Measurements from ENCODE around the gene GFRA3.
A peak's percentile ranks its signal among the peaks of the same experiment; 100 is the strongest.

Gene GFRA3

DNA sequence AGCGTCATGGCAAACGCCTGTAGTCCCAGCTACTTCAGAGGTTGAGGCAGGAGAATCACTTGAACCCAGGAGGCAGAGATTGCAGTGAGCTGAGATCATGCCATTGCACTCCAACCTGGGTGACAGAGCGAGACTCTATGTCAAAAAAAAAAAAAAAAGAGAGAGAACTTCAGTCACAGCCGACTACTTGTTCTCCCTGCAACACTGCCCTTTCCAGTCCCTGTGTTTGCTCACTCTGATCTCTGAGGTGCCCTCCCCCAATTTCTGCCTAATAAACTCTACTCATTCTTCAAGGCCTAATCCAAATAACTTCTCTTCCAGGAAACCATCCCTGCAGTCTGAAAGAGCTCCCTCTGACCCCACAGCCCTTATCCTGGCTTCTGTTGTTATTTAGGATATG, 28.1 kb downstream of the GFRA3 start:
- DNase-seq: no peak

DNA sequence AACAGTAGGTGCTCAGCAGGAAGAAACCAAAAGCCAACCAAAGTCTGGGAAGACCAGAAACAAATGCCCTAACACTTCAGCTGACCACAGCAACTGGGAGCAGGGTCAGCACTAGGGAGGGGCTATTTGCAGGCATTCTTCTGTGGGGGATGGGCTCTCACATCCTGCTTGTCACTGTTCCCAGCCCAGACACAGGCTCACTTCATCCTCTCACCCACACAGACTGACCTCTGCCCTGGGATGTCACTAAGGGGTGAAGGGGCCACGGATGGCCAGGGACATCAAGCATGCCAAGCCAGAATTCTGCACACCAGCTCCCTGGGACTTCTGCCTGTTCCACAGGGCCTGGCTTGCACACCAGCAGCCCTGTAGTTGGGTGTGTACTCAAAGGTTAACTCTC, 28.7 kb downstream of the GFRA3 start:
- DNase-seq: no peak

- no peak for DNase-seq
These were observed 30.6 kb downstream of the GFRA3 start for GRCh38 chr5:138243794-138244193.

- DNase-seq: no peak
These were observed 32.5 kb downstream of the GFRA3 start for GRCh38 chr5:138241688-138242571.

- no peak for DNase-seq
These were observed 33.6 kb downstream of the GFRA3 start for GRCh38 chr5:138240650-138241385.

DNA sequence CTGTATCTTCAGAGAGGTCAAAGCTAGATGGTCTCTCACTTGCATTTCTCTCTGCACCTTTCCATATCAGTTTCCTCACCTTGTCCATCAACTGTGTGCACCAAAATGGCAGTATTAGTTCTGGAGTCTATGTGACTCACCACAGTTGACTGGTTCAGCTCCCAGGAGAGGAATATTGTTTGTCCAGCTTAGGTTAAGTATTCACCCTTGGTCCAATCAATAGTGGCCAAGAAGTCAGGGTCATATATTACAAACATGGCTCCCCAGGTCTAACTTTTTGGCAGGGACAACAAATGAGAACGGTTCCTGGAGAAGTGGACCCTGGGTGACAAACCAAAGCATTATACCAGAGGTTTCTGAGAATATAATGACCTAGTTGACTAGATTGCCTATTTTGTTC, 36.4 kb downstream of the GFRA3 start:
- no peak for DNase-seq

DNA sequence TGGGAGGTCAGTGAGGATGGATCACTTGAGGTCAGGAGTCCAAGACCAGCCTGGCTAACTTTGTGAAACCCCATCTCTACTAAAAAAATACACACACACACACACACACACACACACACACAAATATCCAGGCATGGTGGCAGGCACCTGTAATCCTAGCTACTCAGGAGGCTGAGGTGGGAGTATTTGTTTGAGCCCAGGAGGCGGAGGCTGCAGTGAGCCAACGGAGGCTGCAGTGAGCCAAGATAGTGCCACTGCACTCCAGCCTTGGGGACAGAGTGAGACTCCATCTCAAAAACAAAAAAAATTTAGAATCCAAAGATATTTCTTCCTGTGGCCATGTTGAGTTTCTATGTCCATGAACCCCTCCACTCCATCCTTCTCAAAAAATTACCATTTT, 39.8 kb downstream of the GFRA3 start:
- no peak for DNase-seq

- no peak for DNase-seq
These were observed 41.1 kb downstream of the GFRA3 start for GRCh38 chr5:138233280-138233679.

GRCh38 chr5:138230981-138231589, 43.3 kb downstream of the GFRA3 start:
- DNase-seq: no peak

- no peak for DNase-seq
These were observed 44.2 kb downstream of the GFRA3 start for GRCh38 chr5:138230261-138230660.

DNA sequence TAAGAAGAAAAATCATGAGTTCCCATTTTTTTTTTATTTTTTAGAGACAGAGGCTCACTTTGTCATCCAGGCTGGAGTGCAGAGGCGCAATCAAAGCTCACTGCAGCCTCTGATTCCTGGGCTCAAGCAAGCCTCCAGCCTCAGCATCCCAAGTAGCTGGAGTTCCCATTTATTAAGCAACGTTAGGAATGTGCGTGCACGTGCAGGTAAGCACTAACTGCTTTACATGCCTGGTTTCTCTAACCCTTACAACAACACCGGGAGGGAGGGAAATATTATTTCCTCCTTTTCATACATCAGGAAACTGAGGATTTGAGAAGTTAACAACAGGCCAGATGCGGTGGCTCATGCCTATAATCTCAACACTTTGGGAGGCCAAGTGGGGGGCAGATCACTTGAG, 45.0 kb downstream of the GFRA3 start:
- no peak for DNase-seq

DNA sequence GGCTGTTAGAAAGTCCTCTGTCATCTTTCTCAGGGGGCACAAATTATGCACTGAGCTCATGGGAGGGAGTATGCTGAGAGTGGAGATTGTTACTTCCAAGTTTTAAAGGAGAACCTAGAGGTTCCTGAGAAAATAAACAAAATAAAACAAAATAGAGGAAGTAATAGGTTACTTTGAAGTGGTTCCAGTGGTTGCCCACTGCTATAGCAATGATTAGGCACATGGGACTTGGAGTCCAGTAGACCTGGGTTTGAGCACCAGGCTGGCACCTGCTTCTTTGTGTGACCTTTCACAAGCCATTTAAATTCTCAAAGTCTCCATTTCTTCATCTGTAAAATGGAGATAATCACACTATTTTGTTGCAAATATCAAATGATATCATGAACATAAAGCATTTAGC, 47.5 kb downstream of the GFRA3 start:
- DNase-seq: no peak

GRCh38 chr5:138224712-138225111, 49.7 kb downstream of the GFRA3 start:
- no peak for DNase-seq

DNA sequence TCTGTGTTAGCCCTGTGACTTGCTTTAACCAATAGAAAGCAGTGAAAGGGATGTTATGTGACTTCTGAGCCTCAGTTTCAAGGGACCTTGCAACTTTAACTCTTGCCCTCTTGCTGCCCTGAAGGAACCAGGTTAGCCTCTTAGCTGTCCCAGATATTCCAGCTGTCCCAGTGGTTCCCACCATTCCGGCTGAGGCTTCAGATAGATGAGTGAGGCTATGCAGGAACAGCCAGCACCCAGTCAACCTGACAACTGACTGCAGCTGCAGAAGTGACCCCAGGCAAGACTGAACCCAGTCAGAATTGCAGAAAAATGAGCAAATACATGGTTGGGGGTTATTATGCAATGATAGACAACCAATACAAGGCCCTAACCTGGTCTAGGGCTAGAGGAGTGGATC, 50.9 kb downstream of the GFRA3 start:
- DNase-seq: no peak

GRCh38 chr5:138216799-138217198, 57.6 kb downstream of the GFRA3 start:
- DNase-seq: no peak

DNA sequence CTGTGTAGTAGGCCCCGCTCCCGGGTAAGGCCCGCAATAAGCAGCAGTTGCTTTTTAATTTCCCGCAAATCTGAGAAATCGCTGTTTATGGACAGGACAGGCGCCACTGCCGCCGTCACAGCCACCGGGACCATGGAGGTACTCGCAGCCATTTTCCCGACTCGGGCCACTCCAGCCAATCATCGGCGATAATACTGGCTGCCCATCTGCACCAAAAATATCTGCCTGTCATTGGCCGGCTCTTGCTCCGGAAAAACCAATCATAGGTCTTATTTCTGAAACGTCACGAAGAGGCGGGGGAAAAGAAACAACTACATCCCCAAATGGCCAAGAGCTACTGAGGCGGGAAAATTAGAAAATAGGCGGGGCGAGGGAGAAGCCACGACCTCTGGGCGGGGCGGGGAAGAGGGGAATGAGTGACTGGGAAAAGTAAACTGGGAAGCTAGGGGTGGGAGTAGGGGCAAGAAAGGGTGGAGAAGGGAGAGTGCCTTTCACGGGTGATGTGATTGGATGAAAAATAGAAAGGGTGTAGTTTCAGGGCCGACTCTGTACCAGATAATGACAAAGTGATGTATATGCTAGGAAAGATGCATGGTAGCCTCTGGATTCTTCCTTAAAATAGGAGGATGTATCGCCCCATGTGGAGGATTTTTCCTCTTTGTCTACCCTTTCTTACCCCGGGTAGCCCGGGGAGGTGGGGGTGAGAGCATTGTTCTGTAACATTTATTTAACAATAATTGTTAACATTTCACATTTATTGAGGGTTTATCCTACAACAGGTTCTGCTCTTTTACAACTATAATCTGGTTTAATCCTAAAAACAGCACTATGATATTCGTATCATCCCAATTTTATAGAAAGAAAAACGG, 61.0 kb downstream of the GFRA3 start, which contains the start of gene CDC23:
Gene CDC23, minus strand, starts transcription at position 163 of the 869 bp plus-strand sequence. Its CDS starts 11 bp downstream, at position 152.
- DNase-seq: peak; percentile 72 to 81 (median 80)

DNA sequence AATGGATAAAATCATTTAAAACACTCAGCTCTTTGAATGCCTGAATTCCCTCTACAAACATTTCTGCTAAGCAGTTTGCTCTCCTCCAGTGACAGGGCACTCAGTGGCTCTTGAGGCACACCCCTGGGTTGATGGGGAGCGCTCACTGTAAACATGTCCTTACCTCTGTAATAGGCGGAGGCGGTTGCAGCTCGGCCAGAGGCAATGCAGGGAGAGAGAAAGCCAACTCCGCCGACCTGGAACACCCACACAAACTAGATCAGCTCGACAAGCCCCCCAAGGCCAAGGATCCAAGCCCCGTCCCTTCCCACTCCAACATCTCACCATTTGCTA, 61.6 kb downstream of the GFRA3 start:
- peak in 1 of 4 experiments; percentile 27 for DNase-seq

- DNase-seq: no peak
These were observed 63.4 kb downstream of the GFRA3 start for GRCh38 chr5:138210985-138211384.
